Activated B cell treated with CpG ODN at 0.5 μM for 24 hours (primary cell): ENCODE data around the gene CACNA2D3. TPM values are rescaled to one million over a fixed set of nuclear protein-coding genes. Genes with fewer than 3 reads are reported as not detected.

ENCODE experiments used
- ATAC-seq: fragments of 200-7000 bp; cut with Tn5 transposase; one replicate; pipeline ENCODE4 v1.10.0; 2021; ENCODE audit warnings: low read depth, mild to moderate bottlenecking, moderate library complexity
- CTCF ChIA-PET: fragments of 350-600 bp; sonication (Branson Sonifier 250); formaldehyde crosslinking; loops from one replicate; lab custom pipeline; 2021; ENCODE audit warnings: antibody characterized with exemption; lab: Charles Lee
- POLR2A ChIA-PET: fragments of 350-600 bp; sonication (Branson Sonifier 250); formaldehyde crosslinking; loops from one replicate; lab custom pipeline; 2021; ENCODE audit warnings: antibody characterized with exemption; lab: Charles Lee
- DNase-seq: peaks from one replicate; pipeline ENCODE4 v3.0.0; 2022
- H3K27ac Mint-ChIP-seq: one replicate; pipeline ENCODE4 v1.8.0; 2020; ENCODE audit warnings: mixed read lengths
- H3K27me3 Mint-ChIP-seq: one replicate; pipeline ENCODE4 v1.8.0; 2021; ENCODE audit warnings: mixed read lengths
- H3K36me3 Mint-ChIP-seq: one replicate; pipeline ENCODE4 v1.8.0; 2021; ENCODE audit warnings: low read depth, mixed read lengths
- H3K4me1 Mint-ChIP-seq: one replicate; pipeline ENCODE4 v1.8.0; 2021; ENCODE audit warnings: mixed read lengths
- H3K4me3 Mint-ChIP-seq: one replicate; pipeline ENCODE4 v1.8.0; 2020; ENCODE audit warnings: mild to moderate bottlenecking, mixed read lengths
- H3K9me3 Mint-ChIP-seq: one replicate; pipeline ENCODE4 v1.8.0; 2020; ENCODE audit warnings: mixed read lengths
- CTCF ChIP-seq: fragments of 200-600 bp; IDR thresholded peaks from one replicate; pipeline ENCODE4 v1.8.0; 2022; ENCODE audit warnings: antibody characterized with exemption, mild to moderate bottlenecking
- intact Hi-C: fragments of 100-400 bp; cut with micrococcal nuclease; formaldehyde crosslinking; loops from one replicate; pipeline ENCODE4 v1.15.1; 2024
- total RNA-seq: library from RNA; stranded (reverse); gene quantifications from 2 replicates; pipeline ENCODE4 v1.2.3, GENCODE V29; 2022

Gene CACNA2D3
- total RNA-seq, 1 donor from 2014 or later: not detected

GRCh38 chr3:54756330-54756731, 634.0 kb downstream of the CACNA2D3 start:
- no peak for ATAC-seq
- intact Hi-C loops: no loop called here
- no peaks in the 10 kb centered on the region for H3K4me1 Mint-ChIP-seq

DNA sequence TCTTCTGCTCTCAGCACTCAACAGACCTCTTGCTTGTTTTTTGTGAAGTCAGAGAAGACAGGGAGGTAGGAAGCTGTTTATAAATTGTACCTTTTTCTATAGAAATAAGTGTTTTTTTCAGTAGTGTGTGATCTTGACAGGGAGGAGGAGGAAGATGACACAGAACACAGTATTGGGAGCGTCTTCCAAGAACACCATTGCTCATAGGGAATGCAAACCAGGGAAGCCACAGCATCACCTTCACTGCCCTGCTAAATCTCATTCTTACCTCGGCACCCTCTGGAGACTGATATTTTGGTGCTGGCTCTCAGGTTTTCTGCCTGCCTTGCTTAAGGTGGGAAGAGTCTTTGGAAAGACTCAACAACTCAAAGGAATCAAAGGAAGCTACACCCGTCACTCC, 636.1 kb downstream of the CACNA2D3 start:
- Mint-ChIP-seq H3K36me3 (no peaks in the 10 kb centered on the region), H3K4me3 (no peak overlapping the region), H3K4me1 (no peaks in the 10 kb centered on the region), H3K27me3 (no peaks in the 10 kb centered on the region), H3K9me3 (no peaks in the 10 kb centered on the region), H3K27ac (no peak overlapping the region)
- CTCF ChIA-PET: no interaction called here
- ATAC-seq (no peak), DNase-seq (no peak)
- POLR2A ChIA-PET: no interaction called here
- intact Hi-C loops: no loop called here
- no peak for TF ChIP-seq CTCF

More at GRCh38 chr3:54756330-54756731, 634.0 kb downstream of the CACNA2D3 start:
- H3K9me3 Mint-ChIP-seq: peaks cover 3% of the 10 kb centered on the region
- no peak for TF ChIP-seq CTCF
- no peaks in the 10 kb centered on the region for H3K36me3 Mint-ChIP-seq
- H3K4me3 Mint-ChIP-seq: no peak overlapping the region
- H3K27me3 Mint-ChIP-seq: no peaks in the 10 kb centered on the region
- H3K27ac Mint-ChIP-seq: no peak overlapping the region
- POLR2A ChIA-PET: no interaction called here
- CTCF ChIA-PET: no interaction called here
- no peak for DNase-seq

DNA sequence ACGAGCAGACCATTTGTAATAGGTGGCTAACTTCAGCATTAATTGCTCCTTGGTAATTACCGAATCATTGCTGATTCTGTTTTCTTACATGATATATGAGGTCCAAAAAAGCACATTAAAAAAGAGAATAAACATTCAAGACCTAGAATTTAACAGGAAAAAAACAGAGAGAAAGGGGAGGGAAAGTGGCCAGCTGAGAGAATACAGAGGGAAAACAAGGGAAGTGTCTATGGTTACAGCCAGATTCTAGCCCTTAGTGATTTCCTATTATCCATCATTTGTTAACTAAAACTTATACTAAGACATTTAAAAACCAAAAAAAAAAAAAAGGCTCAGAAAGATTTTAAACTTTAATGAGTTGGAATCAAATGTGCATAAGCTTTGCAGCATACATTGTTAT, 636.8 kb downstream of the CACNA2D3 start:
- H3K36me3 Mint-ChIP-seq: no peaks in the 10 kb centered on the region
- DNase-seq (no peak), ATAC-seq (no peak)
- no peaks in the 10 kb centered on the region for H3K9me3 Mint-ChIP-seq
- intact Hi-C loops: no loop called here
- ChIA-PET CTCF (no interaction called here), POLR2A (no interaction called here)
- no peaks in the 10 kb centered on the region for H3K27me3 Mint-ChIP-seq
- H3K27ac Mint-ChIP-seq: no peak overlapping the region
- H3K4me3 Mint-ChIP-seq: no peak overlapping the region
- H3K4me1 Mint-ChIP-seq: no peaks in the 10 kb centered on the region
- no peak for TF ChIP-seq CTCF

DNA sequence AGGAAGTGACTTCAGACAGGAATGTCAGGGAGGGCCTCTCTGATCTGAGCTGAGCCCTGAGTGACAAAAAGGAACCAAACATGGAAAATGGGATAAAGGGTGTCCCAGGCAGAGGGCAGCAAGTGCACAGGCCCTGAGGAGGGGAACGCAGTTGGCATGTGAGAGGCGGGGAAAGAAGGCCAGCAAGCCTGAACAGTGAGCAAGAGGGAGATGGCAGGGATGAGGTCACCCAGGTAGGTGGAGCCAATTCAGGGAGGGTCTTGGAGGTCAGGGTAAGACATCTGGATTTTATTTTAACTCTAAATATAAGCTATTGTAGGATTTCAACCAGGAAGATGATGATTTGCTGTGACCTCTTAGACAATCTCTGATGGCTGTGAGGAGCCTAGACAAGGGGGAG, 637.8 kb downstream of the CACNA2D3 start:
- no peak overlapping the region for H3K4me3 Mint-ChIP-seq
- ATAC-seq (no peak), DNase-seq (no peak)
- CTCF ChIA-PET: no interaction called here
- no peak overlapping the region for H3K27ac Mint-ChIP-seq
- no peaks in the 10 kb centered on the region for H3K4me1 Mint-ChIP-seq
- no peaks in the 10 kb centered on the region for H3K9me3 Mint-ChIP-seq
- TF ChIP-seq CTCF: no peak
- H3K36me3 Mint-ChIP-seq: no peaks in the 10 kb centered on the region
- no peaks in the 10 kb centered on the region for H3K27me3 Mint-ChIP-seq
- intact Hi-C loops: no loop called here
- POLR2A ChIA-PET: no interaction called here

DNA sequence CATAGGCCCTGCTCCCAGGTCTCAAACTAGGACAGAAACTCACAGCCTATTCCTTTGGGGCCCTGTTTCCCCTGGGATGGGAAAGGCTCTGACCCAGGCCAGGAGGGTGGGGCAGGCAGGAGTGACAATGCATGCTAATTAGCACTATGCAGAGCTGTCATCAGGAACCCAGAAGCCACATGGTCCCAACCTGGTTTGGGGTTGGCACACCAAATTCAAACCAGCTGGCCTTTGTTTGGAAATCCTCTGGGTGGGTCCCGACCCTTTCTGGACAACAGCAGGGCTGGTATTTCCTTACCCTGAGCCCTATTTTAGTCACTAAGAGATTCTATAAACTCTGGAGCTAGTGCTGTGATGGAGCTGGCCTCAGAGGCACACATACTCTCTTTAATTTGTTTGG, 639.3 kb downstream of the CACNA2D3 start:
- Mint-ChIP-seq H3K27me3 (no peaks in the 10 kb centered on the region), H3K4me3 (no peak overlapping the region), H3K4me1 (no peaks in the 10 kb centered on the region), H3K9me3 (no peaks in the 10 kb centered on the region), H3K27ac (no peak overlapping the region), H3K36me3 (no peaks in the 10 kb centered on the region)
- TF ChIP-seq CTCF: no peak
- no peak for DNase-seq
- POLR2A ChIA-PET: no interaction called here
- intact Hi-C loops: no loop called here
- no peak for ATAC-seq
- CTCF ChIA-PET: no interaction called here
